Measurements from ENCODE around the gene TMA7. TPM values are rescaled to one million over a fixed set of nuclear protein-coding genes. Genes with fewer than 3 reads are reported as not detected.

TMA7 gene
- total and polyA plus RNA-seq, 2 donors (not counting 3 experiments of a cell fraction or from before 2014, with no cell fraction given): 137 to 306 TPM

GRCh38 chr3:48436855-48437254, 3.2 kb upstream of the TMA7 start:
- no peaks in the 10 kb centered on the region for H3K9me3 ChIP-seq (replicated peaks; ENCODE audit: control insufficient read depth, insufficient read depth, low read length)

More at GRCh38 chr3:48436855-48437254, 3.2 kb upstream of the TMA7 start:
- no peak for TF ChIP-seq GATA2 (IDR thresholded peaks at IDR 0.05; ENCODE audit: insufficient read depth, insufficient read length, low read depth, low read length)
- TF ChIP-seq, protein P1, sequence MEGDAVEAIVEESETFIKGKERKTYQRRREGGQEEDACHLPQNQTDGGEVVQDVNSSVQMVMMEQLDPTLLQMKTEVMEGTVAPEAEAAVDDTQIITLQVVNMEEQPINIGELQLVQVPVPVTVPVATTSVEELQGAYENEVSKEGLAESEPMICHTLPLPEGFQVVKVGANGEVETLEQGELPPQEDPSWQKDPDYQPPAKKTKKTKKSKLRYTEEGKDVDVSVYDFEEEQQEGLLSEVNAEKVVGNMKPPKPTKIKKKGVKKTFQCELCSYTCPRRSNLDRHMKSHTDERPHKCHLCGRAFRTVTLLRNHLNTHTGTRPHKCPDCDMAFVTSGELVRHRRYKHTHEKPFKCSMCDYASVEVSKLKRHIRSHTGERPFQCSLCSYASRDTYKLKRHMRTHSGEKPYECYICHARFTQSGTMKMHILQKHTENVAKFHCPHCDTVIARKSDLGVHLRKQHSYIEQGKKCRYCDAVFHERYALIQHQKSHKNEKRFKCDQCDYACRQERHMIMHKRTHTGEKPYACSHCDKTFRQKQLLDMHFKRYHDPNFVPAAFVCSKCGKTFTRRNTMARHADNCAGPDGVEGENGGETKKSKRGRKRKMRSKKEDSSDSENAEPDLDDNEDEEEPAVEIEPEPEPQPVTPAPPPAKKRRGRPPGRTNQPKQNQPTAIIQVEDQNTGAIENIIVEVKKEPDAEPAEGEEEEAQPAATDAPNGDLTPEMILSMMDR (IDR thresholded peaks at IDR 0.05; ENCODE audit: extremely low read depth in 1 of 2, insufficient read depth in 1 of 2, low read depth in 1 of 2, low read length in 2 of 2): no peak
- TF ChIP-seq FOS (IDR thresholded peaks at IDR 0.05; ENCODE audit: borderline replicate concordance, insufficient read depth, low read length): no peak
- no peak for TF ChIP-seq POLR2AphosphoS5 (IDR thresholded peaks at IDR 0.05; ENCODE audit: insufficient read depth, low read depth, low read length)
- TF ChIP-seq EZH2 (IDR thresholded peaks at IDR 0.05; ENCODE audit: borderline replicate concordance, low read depth, low read length, severe bottlenecking): no peak
- TF ChIP-seq POLR2A (IDR thresholded peaks at IDR 0.05; ENCODE audit: low read depth, low read length): no peak
- no peak for TF ChIP-seq MAX (IDR thresholded peaks at IDR 0.05; ENCODE audit: insufficient read depth, insufficient read length)
- TF ChIP-seq JUN (IDR thresholded peaks at IDR 0.05; ENCODE audit: borderline replicate concordance, insufficient read depth, insufficient read length, low read depth): no peak
- no peak for TF ChIP-seq MYC (IDR thresholded peaks at IDR 0.05; ENCODE audit: low read depth, low read length)
- H3K27ac ChIP-seq (ENCODE audit: insufficient read depth, low read depth, low read length): no peak overlapping the region
- dilution Hi-C loops (cut with MboI; ENCODE audit: extremely low pct_ligation_motif_present, low sequenced_read_pairs) (no loop called here), intact Hi-C loops (cut with micrococcal nuclease) (loop anchor here (1.0 kb wide), 4 partner anchors 36 to 243 kb away; no protein-coding TSS in a partner anchor)
- H2AFZ ChIP-seq (ENCODE audit: low read depth, low read length): no peak overlapping the region
- H4K20me1 ChIP-seq (replicated peaks; ENCODE audit: control insufficient read depth, extremely low read depth, insufficient read depth, low read length): no peaks in the 10 kb centered on the region
- H3K4me1 ChIP-seq (ENCODE audit: control insufficient read depth, extremely low read depth, insufficient read depth, low read length): peaks cover 15% of the 10 kb centered on the region
- no peak overlapping the region for H3K4me2 ChIP-seq (ENCODE audit: insufficient read depth, low read length)
- H3K9ac ChIP-seq (replicated peaks; ENCODE audit: extremely low read depth, insufficient read depth, low read length): no peak overlapping the region
- H3K4me3 ChIP-seq (replicated peaks in 1 of 3; ENCODE audit: insufficient read depth in 1 of 3, low read depth in 1 of 3, low read length in 3 of 3): no peak overlapping the region
- CTCF ChIA-PET: interaction anchor here (0.7 to 10.4 kb wide), 35 partner anchors 11 to 264 kb away, joined by 3 to 723 read pairs (median 20); partner anchors contain the start of genes ATRIP, CAMP, CDC25A and CELSR3
- H3K79me2 ChIP-seq (ENCODE audit: control insufficient read depth, insufficient read depth, low read length): peaks cover 19% of the 10 kb centered on the region
- POLR2A ChIA-PET: interaction anchor here (0.5 to 0.7 kb wide), 2 partner anchors 10 to 424 kb away, joined by 3 to 4 read pairs; partner anchors contain the start of gene ATRIP
- no peaks in the 10 kb centered on the region for H3K27me3 ChIP-seq (ENCODE audit: control insufficient read depth in 2 of 2, insufficient read depth in 2 of 2, low read length in 2 of 2)
- no peaks in the 10 kb centered on the region for H3K9me1 ChIP-seq (replicated peaks; ENCODE audit: control insufficient read depth, extremely low read depth, insufficient read depth, low read length)
- DNase-seq (ENCODE audit: low read depth, low spot score) (no peak), FAIRE-seq (no peak)
- peaks cover 3 to 9% of the 10 kb centered on the region in 2 experiments for H3K36me3 ChIP-seq (ENCODE audit: control insufficient read depth in 2 of 2, extremely low read depth in 1 of 2, insufficient read depth in 2 of 2, low read length in 2 of 2)
- BruUV-seq (replicated peaks): no TSS peak

Measured in endothelial cell of umbilical vein (primary cell).